Kidney (tissue), 14 donors: ENCODE data around the gene HIGD1A. TPM values are rescaled to one million over a fixed set of nuclear protein-coding genes. Genes with fewer than 3 reads are reported as not detected.
A peak's percentile ranks its signal among the peaks of the same experiment; 100 is the strongest.
"Not testable (repeated sequence)": the region's sequence is repeated elsewhere in the genome, so short reads cannot be mapped to it uniquely, and the experiment has no call there.

Source experiments
- DNase-seq, 5 donors: peaks; one replicate each; pipeline ENCODE4 v3.0.0-alpha.2; 2013 to 2020
- FAIRE-seq: peaks from 2 replicates; lab custom pipeline; 2012; peaks lifted over from hg19 to GRCh38; lab: Jason Lieb, UNC
- H3K27ac ChIP-seq, 2 donors: one replicate each; pipeline ENCODE4 v1.7.0; 2013; ENCODE audit warnings: low read depth in 2 of 2, low read length in 2 of 2, inconsistent platforms in 1 of 2
- H3K27me3 ChIP-seq: one replicate; pipeline ENCODE4 v1.7.1; 2013; ENCODE audit warnings: low read length, inconsistent platforms; ENCODE audit not compliant: control insufficient read depth, insufficient read depth
- H3K36me3 ChIP-seq, 3 donors: one replicate each; pipeline versions ENCODE4 v1.7.0 to v1.7.1; 2013; ENCODE audit warnings: low read length in 3 of 3, control low read depth in 1 of 3, inconsistent platforms in 1 of 3; ENCODE audit not compliant: insufficient read depth in 3 of 3, control insufficient read depth in 2 of 3
- H3K4me1 ChIP-seq, 3 donors: one replicate each; pipeline versions ENCODE4 v1.7.0 to v1.7.1; 2013; ENCODE audit warnings: low read length in 3 of 3, inconsistent platforms in 1 of 3, low read depth in 1 of 3; ENCODE audit not compliant: control insufficient read depth in 2 of 3, insufficient read depth in 2 of 3
- H3K4me3 ChIP-seq, 3 donors: one replicate each; pipeline versions ENCODE4 v1.7.0 to v1.8.1; 2013; ENCODE audit warnings: low read length in 3 of 3, control low read depth in 1 of 3, inconsistent platforms in 1 of 3
- H3K9ac ChIP-seq, 3 donors: one replicate each; pipeline versions ENCODE4 v1.7.0 to v1.7.1; 2013; ENCODE audit warnings: low read length in 3 of 3, control low read depth in 1 of 3, inconsistent platforms in 1 of 3
- H3K9me3 ChIP-seq, 3 donors: one replicate each; pipeline versions ENCODE4 v1.7.0 to v1.7.1; 2013; ENCODE audit warnings: low read length in 3 of 3, control low read depth in 1 of 3, inconsistent platforms in 1 of 3; ENCODE audit not compliant: control insufficient read depth in 2 of 3, insufficient read depth in 1 of 3
- CTCF ChIP-seq: IDR thresholded peaks from 3 replicates; pipeline ENCODE4 v1.5.1; 2012; ENCODE audit warnings: mild to moderate bottlenecking, moderate library complexity, borderline replicate concordance; ENCODE audit not compliant: insufficient read depth; ENCODE audit errors: extremely low read depth
- intact Hi-C: fragments of 100-400 bp; cut with DNase I; formaldehyde crosslinking; loops from one replicate; pipeline ENCODE4 v1.11.1; 2022
- polyA plus RNA-seq: library from polyadenylated mRNA; stranded (reverse); fragments of 350-450 nt; fragmentation: Illumina TruSeq; extraction: RNeasy Lipid Tissue Mini Kit (QIAGEN cat#74804); gene quantifications from one replicate; pipeline ENCODE4 v1.2.3, GENCODE V29; 2014; ENCODE audit warnings: low read depth, low replicate concordance; ENCODE audit not compliant: insufficient read depth
- total RNA-seq: library from RNA; stranded (reverse); fragmentation: NEBNext Ultra II Directional; extraction: Animal tissue kit (Norgen Biotek cat#: 25700); gene quantifications from one replicate; pipeline ENCODE4 v1.2.1, GENCODE V29; 2021
- donor health status: control.
- donor health status: control.
- donor health status: control.
- donor health status: control.
- donor health status: control.
- donor health status: DM: yes; HTN: yes; CAD: no.
- donor health status: Normal renal cell carcinoma (clear cell type).

HIGD1A gene
- total and polyA plus RNA-seq, 2 donors from 2014 or later: 207 to 283 TPM

- Histone ChIP-seq H3K27me3 (no peaks in the 10 kb centered on the region), H3K9ac (no peak overlapping the region), H3K27ac (peak overlapping the region; percentile 5 to 64), H3K4me1 (peaks cover 0 to 6% (median 0%) of the 10 kb centered on the region in 3 donors), H3K4me3 (no peak overlapping the region), H3K36me3 (no peaks in the 10 kb centered on the region), H3K9me3 (no peaks in the 10 kb centered on the region)
- no peak for TF ChIP-seq CTCF
- no peak for FAIRE-seq
- DNase-seq: no peak
- intact Hi-C loops: no loop called here
Observed at GRCh38 chr3:42814914-42815507, 10.7 kb upstream of the HIGD1A start.

GRCh38 chr3:42814246-42814645, 10.0 kb upstream of the HIGD1A start:
- no peaks in the 10 kb centered on the region for H3K9me3 ChIP-seq
- intact Hi-C loops: no loop called here
- no peaks in the 10 kb centered on the region for H3K36me3 ChIP-seq

GRCh38 chr3:42811118-42811883, 7.0 kb upstream of the HIGD1A start:
- H3K4me1 ChIP-seq, intact Hi-C loops, H3K36me3 ChIP-seq, H3K4me3 ChIP-seq, FAIRE-seq, H3K9me3 ChIP-seq, H3K27me3 ChIP-seq, H3K9ac ChIP-seq: not testable (repeated sequence)
- DNase-seq: peak in 2 of 5 donors; percentile 10 to 29
- peak overlapping the region; percentile 8 to 9 for H3K27ac ChIP-seq

More at GRCh38 chr3:42814246-42814645, 10.0 kb upstream of the HIGD1A start:
- DNase-seq (no peak), FAIRE-seq (no peak)
- no peaks in the 10 kb centered on the region for H3K27me3 ChIP-seq
- peaks cover 0 to 4% (median 0%) of the 10 kb centered on the region in 3 donors for H3K4me1 ChIP-seq
- no peak overlapping the region for H3K9ac ChIP-seq
- no peak overlapping the region for H3K27ac ChIP-seq
- no peak overlapping the region for H3K4me3 ChIP-seq
- TF ChIP-seq CTCF: no peak

GRCh38 chr3:42810706-42811105, 6.4 kb upstream of the HIGD1A start:
- H3K36me3 ChIP-seq, H3K4me3 ChIP-seq, H3K27ac ChIP-seq, H3K9me3 ChIP-seq, H3K9ac ChIP-seq, intact Hi-C loops, H3K27me3 ChIP-seq, FAIRE-seq, H3K4me1 ChIP-seq: not testable (repeated sequence)
- peak; percentile 45 to 79 (median 60) for DNase-seq
